Keratinocyte (primary cell): Measurements from ENCODE around the gene SPRY4. TPM values are rescaled to one million over a fixed set of nuclear protein-coding genes. Genes with fewer than 3 reads are reported as not detected.

Experiments
- DNase-seq: peaks from one replicate; pipeline ENCODE4 v3.0.0-alpha.2; 2011; ENCODE audit warnings: low read depth, missing footprints, low spot score
- FAIRE-seq: peaks from 2 replicates; lab custom pipeline; 2011; peaks lifted over from hg19 to GRCh38; lab: Jason Lieb, UNC
- H2AFZ ChIP-seq: 2 replicates; pipeline ENCODE4 v1.6.0; 2012; ENCODE audit warnings: low read length, control low read depth, inconsistent platforms; ENCODE audit not compliant: control insufficient read depth
- H3K27ac ChIP-seq: 2 replicates; pipeline ENCODE4 v1.5.1; 2011; ENCODE audit warnings: low read length; ENCODE audit not compliant: control insufficient read depth, insufficient read depth
- H3K27me3 ChIP-seq: 3 replicates; pipeline ENCODE4 v1.6.0; 2011; ENCODE audit warnings: low read length; ENCODE audit not compliant: control insufficient read depth, insufficient read depth; ENCODE audit errors: extremely low read depth
- H3K36me3 ChIP-seq, 2 experiments: 2 replicates in 1 of 2; 3 replicates in 1 of 2; pipeline ENCODE4 v1.5.1; 2011; ENCODE audit warnings: low read length in 2 of 2, mild to moderate bottlenecking in 1 of 2; ENCODE audit not compliant: control insufficient read depth in 2 of 2, insufficient read depth in 2 of 2; ENCODE audit errors: extremely low read depth in 1 of 2
- H3K4me1 ChIP-seq: 3 replicates; pipeline ENCODE4 v1.5.1; 2011; ENCODE audit warnings: low read length; ENCODE audit not compliant: control insufficient read depth, insufficient read depth; ENCODE audit errors: extremely low read depth
- H3K4me2 ChIP-seq: 3 replicates; pipeline ENCODE4 v1.6.0; 2011; ENCODE audit warnings: low read depth, low read length; ENCODE audit not compliant: control insufficient read depth, insufficient read depth; ENCODE audit errors: extremely low read depth
- H3K4me3 ChIP-seq, 3 experiments: fragments of 200-600 bp in 1 of 3; sonication (generic) in 1 of 3; 2 replicates in 2 of 3; 3 replicates in 1 of 3; pipeline ENCODE4 v1.5.1; 2011 to 2016; ENCODE audit warnings: low read length in 3 of 3, mild to moderate bottlenecking in 3 of 3, control low read depth in 2 of 3, inconsistent platforms in 1 of 3, low read depth in 1 of 3, mixed read lengths in 1 of 3, mixed run types in 1 of 3, moderate library complexity in 1 of 3; ENCODE audit not compliant: control insufficient read depth in 2 of 3, insufficient read depth in 2 of 3; ENCODE audit errors: extremely low read depth in 1 of 3
- H3K79me2 ChIP-seq: 2 replicates; pipeline ENCODE4 v1.6.0; 2012; ENCODE audit warnings: low read length; ENCODE audit not compliant: control insufficient read depth, insufficient read depth
- H3K9ac ChIP-seq: 3 replicates; pipeline ENCODE4 v1.6.0; 2011; ENCODE audit warnings: low read length; ENCODE audit not compliant: control insufficient read depth, insufficient read depth; ENCODE audit errors: extremely low read depth
- H3K9me1 ChIP-seq: 3 replicates; pipeline ENCODE4 v1.6.0; 2011; ENCODE audit warnings: low read length; ENCODE audit not compliant: control insufficient read depth, insufficient read depth; ENCODE audit errors: extremely low read depth
- H3K9me3 ChIP-seq: 2 replicates; pipeline ENCODE4 v1.5.1; 2012; ENCODE audit warnings: low read depth, low read length; ENCODE audit not compliant: control insufficient read depth
- H4K20me1 ChIP-seq: 3 replicates; pipeline ENCODE4 v1.6.0; 2011; ENCODE audit warnings: low read length; ENCODE audit not compliant: control insufficient read depth, insufficient read depth; ENCODE audit errors: extremely low read depth
- EZH2 ChIP-seq: IDR thresholded peaks from one replicate; pipeline ENCODE4 v1.6.1; 2012; ENCODE audit warnings: inconsistent platforms, mild to moderate bottlenecking, low read length, moderate library complexity
- dilution Hi-C: fragments of 300-500 bp; cut with MboI; formaldehyde crosslinking; loops from one replicate; pipeline ENCODE4 v1.7.0; 2020; ENCODE audit warnings: low sequenced_read_pairs; ENCODE audit not compliant: extremely low pct_ligation_motif_present
- polyA plus RNA-seq, 5 experiments: library from polyadenylated mRNA; depleted of rRNA in 3 of 5; stranded (reverse) in 3 of 5; stranded (forward) in 1 of 5; unstranded in 1 of 5; fragments of >200 nt; gene quantifications; 1 replicate in 1 of 5; 2 replicates in 3 of 5; 3 replicates in 1 of 5; pipeline versions ENCODE4 v1.2.1 to v1.2.3, GENCODE V29; 2011 to 2012; ENCODE audit warnings: missing spikeins in 2 of 5, low read depth in 1 of 5, low replicate concordance in 1 of 5
- TF ChIP-seq, protein P1 (sequence below), 3 experiments: IDR thresholded peaks in 1 of 3; conservative IDR thresholded peaks in 1 of 3; optimal IDR thresholded peaks in 1 of 3; 2 replicates in 2 of 3; 3 replicates in 1 of 3; pipeline versions ENCODE3 to v1.5.1; 2011; ENCODE audit warnings: low read length in 3 of 3, mild to moderate bottlenecking in 3 of 3, moderate library complexity in 2 of 3, control low read depth in 1 of 3, inconsistent platforms in 1 of 3; ENCODE audit not compliant: insufficient read depth in 2 of 3; ENCODE audit errors: extremely low read depth in 1 of 3

The SPRY4 gene
- polyA plus RNA-seq, 1 donor (not counting 4 experiments of a cell fraction or from before 2014, with no cell fraction given) = 10.2 TPM

DNA sequence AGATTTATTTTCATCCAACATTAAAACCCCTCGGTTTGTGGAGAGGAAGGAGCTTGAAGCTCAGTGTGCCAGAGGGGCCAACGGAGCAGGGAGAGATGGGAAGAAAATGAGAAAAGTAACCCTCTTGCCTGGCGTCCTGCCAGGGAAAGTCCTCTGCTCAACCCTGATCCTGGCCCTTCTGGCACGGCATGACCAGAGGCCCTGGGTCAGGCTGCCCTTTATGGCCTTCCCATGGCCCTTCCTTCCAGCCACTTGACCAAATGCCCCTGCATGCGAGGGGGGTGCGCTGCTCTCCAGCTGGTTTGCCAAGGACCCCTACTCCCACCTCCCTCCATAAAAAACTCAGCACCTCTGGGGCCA is 43.8 kb downstream of the SPRY4 start:
- Histone ChIP-seq H3K4me1 (peaks cover 25% of the 10 kb centered on the region), H3K9me1 (no peaks in the 10 kb centered on the region), H3K9me3 (no peaks in the 10 kb centered on the region), H2AFZ (no peak overlapping the region), H3K27me3 (no peaks in the 10 kb centered on the region), H3K9ac (no peak overlapping the region), H3K4me2 (no peak overlapping the region), H3K79me2 (no peaks in the 10 kb centered on the region), H3K4me3 (no peak overlapping the region), H4K20me1 (no peaks in the 10 kb centered on the region), H3K36me3 (no peaks in the 10 kb centered on the region), H3K27ac (no peak overlapping the region)
- DNase-seq = no peak
- FAIRE-seq = no peak
- dilution Hi-C loops = no loop called here
- no peak for TF ChIP-seq EZH2
- TF ChIP-seq, protein P1, sequence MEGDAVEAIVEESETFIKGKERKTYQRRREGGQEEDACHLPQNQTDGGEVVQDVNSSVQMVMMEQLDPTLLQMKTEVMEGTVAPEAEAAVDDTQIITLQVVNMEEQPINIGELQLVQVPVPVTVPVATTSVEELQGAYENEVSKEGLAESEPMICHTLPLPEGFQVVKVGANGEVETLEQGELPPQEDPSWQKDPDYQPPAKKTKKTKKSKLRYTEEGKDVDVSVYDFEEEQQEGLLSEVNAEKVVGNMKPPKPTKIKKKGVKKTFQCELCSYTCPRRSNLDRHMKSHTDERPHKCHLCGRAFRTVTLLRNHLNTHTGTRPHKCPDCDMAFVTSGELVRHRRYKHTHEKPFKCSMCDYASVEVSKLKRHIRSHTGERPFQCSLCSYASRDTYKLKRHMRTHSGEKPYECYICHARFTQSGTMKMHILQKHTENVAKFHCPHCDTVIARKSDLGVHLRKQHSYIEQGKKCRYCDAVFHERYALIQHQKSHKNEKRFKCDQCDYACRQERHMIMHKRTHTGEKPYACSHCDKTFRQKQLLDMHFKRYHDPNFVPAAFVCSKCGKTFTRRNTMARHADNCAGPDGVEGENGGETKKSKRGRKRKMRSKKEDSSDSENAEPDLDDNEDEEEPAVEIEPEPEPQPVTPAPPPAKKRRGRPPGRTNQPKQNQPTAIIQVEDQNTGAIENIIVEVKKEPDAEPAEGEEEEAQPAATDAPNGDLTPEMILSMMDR (optimal IDR thresholded peaks at IDR 0.05 in 1 of 3, IDR thresholded peaks at IDR 0.05 in 1 of 3, conservative IDR thresholded peaks at IDR 0.05 in 1 of 3; ENCODE audit: extremely low read depth in 1 of 3, insufficient read depth in 2 of 3, low read length in 3 of 3) = no peak

DNA sequence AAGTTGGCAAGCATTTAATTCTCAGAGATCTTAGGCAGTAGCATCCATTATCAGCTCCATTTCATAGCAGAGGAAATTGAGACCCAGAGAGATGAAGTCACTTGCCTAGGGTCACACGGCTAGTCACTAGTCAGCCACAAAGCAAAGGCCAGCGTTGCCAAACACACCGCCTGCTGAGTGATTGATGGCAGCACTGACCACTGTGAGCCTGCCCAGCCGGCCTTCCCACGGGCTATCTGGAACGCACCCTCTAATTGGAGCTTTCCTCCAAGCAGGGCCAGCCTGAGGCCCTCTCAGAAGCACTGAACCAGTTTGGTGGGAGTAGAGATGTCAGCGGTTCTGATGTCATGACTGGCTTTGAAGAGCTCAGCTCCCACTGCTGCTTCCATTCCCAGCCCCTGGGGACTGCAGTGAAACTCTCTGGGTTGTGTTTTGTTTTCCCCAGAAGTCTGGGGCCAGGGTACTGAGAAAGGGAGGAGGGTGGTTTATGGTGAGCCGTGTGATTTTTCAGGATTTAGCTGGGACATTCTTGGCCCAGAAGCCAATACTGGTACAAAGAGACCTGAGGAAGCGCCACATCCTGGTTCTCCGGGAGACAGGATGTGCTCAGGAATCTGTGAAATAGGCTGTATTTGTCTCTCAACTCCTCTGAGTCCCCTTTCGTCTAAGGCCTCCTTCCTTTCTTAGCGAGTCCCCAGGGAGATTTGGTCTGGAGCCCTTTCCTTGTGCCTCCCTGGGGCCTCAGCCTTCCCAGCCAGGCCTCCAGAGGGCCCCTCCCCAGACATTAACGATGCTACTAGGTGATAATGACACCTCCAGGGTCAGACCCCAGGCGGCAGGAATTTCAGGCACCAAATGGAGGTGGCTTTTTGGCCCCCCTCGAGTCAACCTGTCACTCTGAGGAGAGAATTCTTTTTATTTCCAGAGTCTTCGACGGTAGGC is 44.5 kb downstream of the SPRY4 start:
- no peak overlapping the region for H3K4me2 ChIP-seq
- H3K36me3 ChIP-seq = no peaks in the 10 kb centered on the region
- TF ChIP-seq, protein P1 (optimal IDR thresholded peaks at IDR 0.05 in 1 of 3, IDR thresholded peaks at IDR 0.05 in 1 of 3, conservative IDR thresholded peaks at IDR 0.05 in 1 of 3; ENCODE audit: extremely low read depth in 1 of 3, insufficient read depth in 2 of 3, low read length in 3 of 3) = no peak
- no peak for TF ChIP-seq EZH2
- H3K4me1 ChIP-seq = peaks cover 31% of the 10 kb centered on the region
- no peaks in the 10 kb centered on the region for H3K79me2 ChIP-seq
- dilution Hi-C loops = no loop called here
- no peak overlapping the region for H2AFZ ChIP-seq
- no peak overlapping the region for H3K9ac ChIP-seq
- H3K4me3 ChIP-seq = no peak overlapping the region
- no peaks in the 10 kb centered on the region for H4K20me1 ChIP-seq
- H3K9me3 ChIP-seq = no peaks in the 10 kb centered on the region
- FAIRE-seq (no peak), DNase-seq (no peak)
- no peak overlapping the region for H3K27ac ChIP-seq
- H3K27me3 ChIP-seq = no peaks in the 10 kb centered on the region
- H3K9me1 ChIP-seq = no peaks in the 10 kb centered on the region
